Upper lobe of left lung (tissue), 6 donors: Measurements from ENCODE around the gene EPB41L4B. TPM values are rescaled to one million over a fixed set of nuclear protein-coding genes. Genes with fewer than 3 reads are reported as not detected.
A peak's percentile ranks its signal among the peaks of the same experiment; 100 is the strongest.

Experiments
- ATAC-seq, 2 donors: fragments of 200-7000 bp; cut with Tn5 transposase; one replicate each; pipeline ENCODE4 v1.9.1; 2022; ENCODE audit warnings: mild to moderate bottlenecking in 2 of 2, moderate library complexity in 2 of 2; ENCODE audit not compliant: low FRiP score in 2 of 2
- DNase-seq, 2 donors: peaks; one replicate each; pipeline ENCODE4 v3.0.0-alpha.2; 2019 to 2020
- H3K27ac ChIP-seq, 4 donors: fragments of 200-600 bp; sonication (generic); one replicate each; pipeline ENCODE4 v1.5.1; 2016 to 2019
- H3K27me3 ChIP-seq, 4 donors: fragments of 200-600 bp; sonication (generic); one replicate each; pipeline ENCODE4 v1.5.1; 2017 to 2019
- H3K36me3 ChIP-seq, 4 donors: fragments of 200-600 bp; sonication (generic); one replicate each; pipeline ENCODE4 v1.5.1; 2016 to 2019
- H3K4me1 ChIP-seq, 4 donors: fragments of 200-600 bp; sonication (generic); one replicate each; pipeline ENCODE4 v1.5.1; 2018 to 2019
- H3K4me3 ChIP-seq, 4 donors: fragments of 200-600 bp; sonication (generic); one replicate each; pipeline ENCODE4 v1.5.1; 2017 to 2019; ENCODE audit warnings: mild to moderate bottlenecking in 2 of 4, moderate library complexity in 1 of 4
- H3K9me3 ChIP-seq, 4 donors: fragments of 200-600 bp; sonication (generic); one replicate each; pipeline ENCODE4 v1.5.1; 2018 to 2019
- EP300 ChIP-seq, 4 donors: sonication (generic); formaldehyde crosslinking; IDR thresholded peaks; one replicate each; pipeline ENCODE4 v1.5.1; 2017; ENCODE audit warnings: antibody characterized with exemption in 4 of 4, control low read depth in 2 of 4
- POLR2A ChIP-seq, 4 donors: fragments of 450-650 bp; IDR thresholded peaks; one replicate each; pipeline ENCODE4 v1.5.1; 2016 to 2017; ENCODE audit warnings: antibody characterized with exemption in 4 of 4, mild to moderate bottlenecking in 2 of 4
- POLR2AphosphoS5 ChIP-seq, 2 donors: sonication (generic); formaldehyde crosslinking; IDR thresholded peaks; one replicate each; pipeline ENCODE4 v1.5.1; 2017; ENCODE audit warnings: antibody characterized with exemption in 2 of 2
- WGBS, 2 donors: methylation state at CpG; one replicate each; pipeline ENCODE4 v1.1.5; 2017 to 2018; 5-methylcytosine and 5-hydroxymethylcytosine counted together
- total RNA-seq, 6 donors: library from RNA; depleted of rRNA in 4 of 6; stranded (reverse); fragments of >200 nt in 4 of 6; gene quantifications; one replicate each; pipeline versions ENCODE4 v1.1.0 to v1.2.1, GENCODE V29; 2016 to 2021
- TF ChIP-seq, protein P1 (sequence below), 6 experiments: fragments of 450-650 bp in 4 of 6; fragments of 200-600 bp in 2 of 6; sonication (generic) in 2 of 6; IDR thresholded peaks; one replicate each; pipeline ENCODE4 v1.5.1; 2016 to 2019; ENCODE audit warnings: antibody characterized with exemption in 6 of 6
- donor health status: DM: no; HTN: no; CAD: no; lungs with moderate emphysema.
- donor health status: DM: no; HTN: yes; CAD: no; lungs with severe emphysema.

Gene EPB41L4B
- total RNA-seq, 6 donors from 2014 or later = 8.3 to 28.0 (median 10.9) TPM

DNA sequence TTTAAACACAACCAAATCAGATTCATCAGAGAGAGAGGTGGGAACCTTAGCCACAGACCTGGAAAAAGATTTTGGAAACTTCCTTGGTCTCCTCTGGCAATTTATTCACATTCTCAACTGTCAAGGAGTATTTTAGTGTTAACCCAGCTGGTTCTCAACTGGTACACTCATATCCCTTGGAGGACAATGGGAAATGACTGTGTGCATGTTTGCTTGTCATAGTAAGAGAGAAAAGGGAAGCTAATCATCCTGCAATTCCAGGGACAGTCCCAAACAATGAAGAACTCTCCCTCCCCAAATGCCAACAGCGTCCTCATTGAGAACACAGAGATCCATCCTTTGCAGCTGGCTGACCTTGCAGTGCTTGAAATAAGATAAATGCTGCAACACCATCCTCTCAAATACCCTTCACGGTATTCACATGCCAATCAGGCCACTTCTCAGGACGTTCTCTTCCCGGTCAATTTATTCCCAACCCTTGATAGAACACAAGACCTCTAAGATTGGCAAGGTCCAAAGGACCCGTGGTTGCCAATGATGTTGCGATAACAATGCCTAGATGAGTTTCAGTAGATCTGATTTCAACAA is 75.5 kb downstream of the EPB41L4B start:
- H3K4me3 ChIP-seq = no peak overlapping the region
- no peaks in the 10 kb centered on the region for H3K36me3 ChIP-seq
- no peak overlapping the region for H3K27ac ChIP-seq
- no peak for ATAC-seq
- no peaks in the 10 kb centered on the region for H3K9me3 ChIP-seq
- H3K27me3 ChIP-seq = no peaks in the 10 kb centered on the region
- H3K4me1 ChIP-seq = peaks cover 0 to under 1% (median under 1%) of the 10 kb centered on the region in 4 donors
- WGBS, 2 donors = 86 to 90% methylated on average over 6 of the region's 6 CpGs
- DNase-seq = no peak
- no peak for TF ChIP-seq POLR2AphosphoS5 (IDR thresholded peaks at IDR 0.05)
- TF ChIP-seq, protein P1, sequence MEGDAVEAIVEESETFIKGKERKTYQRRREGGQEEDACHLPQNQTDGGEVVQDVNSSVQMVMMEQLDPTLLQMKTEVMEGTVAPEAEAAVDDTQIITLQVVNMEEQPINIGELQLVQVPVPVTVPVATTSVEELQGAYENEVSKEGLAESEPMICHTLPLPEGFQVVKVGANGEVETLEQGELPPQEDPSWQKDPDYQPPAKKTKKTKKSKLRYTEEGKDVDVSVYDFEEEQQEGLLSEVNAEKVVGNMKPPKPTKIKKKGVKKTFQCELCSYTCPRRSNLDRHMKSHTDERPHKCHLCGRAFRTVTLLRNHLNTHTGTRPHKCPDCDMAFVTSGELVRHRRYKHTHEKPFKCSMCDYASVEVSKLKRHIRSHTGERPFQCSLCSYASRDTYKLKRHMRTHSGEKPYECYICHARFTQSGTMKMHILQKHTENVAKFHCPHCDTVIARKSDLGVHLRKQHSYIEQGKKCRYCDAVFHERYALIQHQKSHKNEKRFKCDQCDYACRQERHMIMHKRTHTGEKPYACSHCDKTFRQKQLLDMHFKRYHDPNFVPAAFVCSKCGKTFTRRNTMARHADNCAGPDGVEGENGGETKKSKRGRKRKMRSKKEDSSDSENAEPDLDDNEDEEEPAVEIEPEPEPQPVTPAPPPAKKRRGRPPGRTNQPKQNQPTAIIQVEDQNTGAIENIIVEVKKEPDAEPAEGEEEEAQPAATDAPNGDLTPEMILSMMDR (IDR thresholded peaks at IDR 0.05) = no peak
- TF ChIP-seq POLR2A (IDR thresholded peaks at IDR 0.05) = no peak
- no peak for TF ChIP-seq EP300 (IDR thresholded peaks at IDR 0.05)

DNA sequence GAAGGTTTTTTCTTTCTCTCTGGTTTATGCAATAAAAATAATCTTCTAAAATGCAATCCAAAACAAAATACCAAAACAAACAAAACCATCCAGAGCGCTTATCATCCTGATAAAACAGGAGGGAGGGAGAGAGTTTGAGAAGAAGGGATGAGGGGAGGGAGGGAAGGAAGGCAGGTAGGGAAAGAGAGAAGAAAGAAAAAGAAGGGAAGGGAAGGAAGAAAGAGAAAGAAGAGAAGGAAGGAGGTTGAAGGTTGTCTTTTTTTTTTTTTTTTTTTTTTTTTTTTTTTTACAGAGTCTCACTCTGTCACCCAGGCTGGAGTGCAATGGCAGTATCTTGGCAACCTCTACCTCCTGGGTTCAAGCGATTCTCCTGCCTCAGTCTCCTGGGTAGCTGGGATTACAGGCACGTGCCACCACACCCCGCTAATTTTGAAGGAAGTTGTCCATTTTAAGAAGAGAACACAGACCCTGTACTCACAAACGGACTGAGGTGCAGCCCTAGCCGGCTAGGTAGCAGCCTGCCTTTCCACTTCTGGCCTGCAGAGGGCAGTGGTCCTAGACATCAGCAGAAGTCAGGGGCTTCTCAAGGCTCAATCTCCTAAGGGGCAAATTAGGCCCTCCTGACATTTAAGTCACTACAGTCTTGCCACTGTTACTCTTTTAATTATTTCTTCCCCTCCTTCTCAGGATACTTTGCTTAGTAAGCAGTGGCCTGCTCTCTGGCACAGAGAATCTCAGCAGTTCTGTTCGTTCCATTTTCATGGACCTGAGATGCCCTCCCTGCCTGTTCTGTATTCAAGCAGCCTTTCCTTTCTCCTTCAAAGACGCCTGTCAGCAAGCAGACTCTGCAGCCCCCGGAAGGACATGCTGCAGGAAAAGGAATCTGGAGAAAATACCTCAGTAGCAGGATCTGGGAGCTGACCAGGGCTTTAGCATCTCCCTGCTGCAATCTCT is 76.4 kb downstream of the EPB41L4B start:
- ATAC-seq = peak; percentile 83 to 92

DNA sequence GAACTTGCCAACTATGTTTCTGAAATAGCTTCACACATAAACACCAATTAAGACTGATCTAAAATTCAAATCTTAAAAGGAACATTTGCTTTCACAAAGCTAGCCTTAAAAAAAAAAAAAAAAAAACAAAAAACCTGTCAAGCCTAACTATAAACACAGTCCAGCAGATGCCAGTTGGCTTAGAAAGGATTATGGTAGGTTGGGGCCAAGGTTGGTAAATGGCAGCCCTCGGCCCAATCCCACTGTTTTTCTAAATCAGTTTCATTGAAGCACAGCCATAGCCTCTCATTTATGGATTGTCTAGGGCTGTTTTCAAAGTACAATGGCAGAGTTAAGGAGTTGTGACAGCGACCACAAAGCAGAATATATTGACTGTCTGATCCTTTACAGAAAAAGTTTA is 78.1 kb downstream of the EPB41L4B start:
- Histone ChIP-seq H3K36me3 (no peaks in the 10 kb centered on the region), H3K4me1 (no peaks in the 10 kb centered on the region), H3K27me3 (no peaks in the 10 kb centered on the region), H3K9me3 (no peaks in the 10 kb centered on the region), H3K27ac (no peak overlapping the region), H3K4me3 (no peak overlapping the region)
- 83 to 97% methylated on average over 2 of the region's 2 CpGs for WGBS, 2 donors
- no peak for DNase-seq
- no peak for ATAC-seq
- TF ChIP-seq POLR2A (IDR thresholded peaks at IDR 0.05) (no peak), EP300 (IDR thresholded peaks at IDR 0.05) (no peak), POLR2AphosphoS5 (IDR thresholded peaks at IDR 0.05) (no peak)
- TF ChIP-seq, protein P1 (IDR thresholded peaks at IDR 0.05) = no peak

More for the DNA sequence above, 76.4 kb downstream of the EPB41L4B start:
- Histone ChIP-seq H3K36me3 (no peaks in the 10 kb centered on the region), H3K9me3 (no peaks in the 10 kb centered on the region), H3K27me3 (no peaks in the 10 kb centered on the region), H3K4me3 (no peak overlapping the region), H3K4me1 (no peaks in the 10 kb centered on the region), H3K27ac (no peak overlapping the region)
- 24 to 26% methylated on average over 8 to 9 of the region's 9 CpGs for WGBS, 2 donors
- peak in 1 of 2 donors; percentile 67 for DNase-seq
- TF ChIP-seq POLR2A (IDR thresholded peaks at IDR 0.05) = no peak
- no peak for TF ChIP-seq EP300 (IDR thresholded peaks at IDR 0.05)
- TF ChIP-seq POLR2AphosphoS5 (IDR thresholded peaks at IDR 0.05) = no peak
- TF ChIP-seq, protein P1 (IDR thresholded peaks at IDR 0.05) = peak; percentile 68 to 94 (median 86)

DNA sequence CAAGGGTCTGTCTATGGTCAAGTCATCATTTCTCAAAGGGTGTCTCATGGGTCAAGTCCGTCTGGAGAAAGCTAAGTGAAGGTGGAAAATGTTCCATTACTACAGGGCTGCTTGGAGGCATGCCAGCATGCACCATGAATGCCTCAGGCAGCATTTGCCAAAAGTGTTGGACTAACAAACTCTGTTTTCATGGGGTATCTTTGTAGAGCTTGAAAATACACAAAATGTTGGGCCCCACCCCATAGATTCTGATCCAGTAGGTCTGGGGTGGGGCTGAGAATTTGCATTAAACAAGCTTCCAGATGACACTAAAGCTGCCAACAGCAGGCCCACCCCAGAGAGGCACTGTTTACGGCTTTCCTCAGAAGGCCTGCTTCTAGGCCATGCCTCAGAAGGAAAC is 78.8 kb downstream of the EPB41L4B start:
- DNase-seq = no peak
- H3K9me3 ChIP-seq = no peaks in the 10 kb centered on the region

More for the DNA sequence above, 78.8 kb downstream of the EPB41L4B start:
- no peaks in the 10 kb centered on the region for H3K27me3 ChIP-seq
- H3K4me1 ChIP-seq = no peaks in the 10 kb centered on the region
- no peak overlapping the region for H3K4me3 ChIP-seq
- H3K27ac ChIP-seq = no peak overlapping the region
- TF ChIP-seq POLR2A (IDR thresholded peaks at IDR 0.05) (no peak), POLR2AphosphoS5 (IDR thresholded peaks at IDR 0.05) (no peak), EP300 (IDR thresholded peaks at IDR 0.05) (no peak)
- TF ChIP-seq, protein P1 (IDR thresholded peaks at IDR 0.05) = no peak
- 71 to 74% methylated on average over 2 of the region's 2 CpGs for WGBS, 2 donors
- ATAC-seq = no peak
- no peaks in the 10 kb centered on the region for H3K36me3 ChIP-seq
